Neural crest cell (in vitro differentiated cells): ENCODE data around the gene DCAF11. TPM values are rescaled to one million over a fixed set of nuclear protein-coding genes. Genes with fewer than 3 reads are reported as not detected.

Source experiments
- DNase-seq: peaks from one replicate; pipeline ENCODE4 v3.0.0; 2021; ENCODE audit warnings: low read depth, mixed read lengths, low spot score
- H3K27ac Mint-ChIP-seq: one replicate; pipeline ENCODE4 v1.8.0; 2021; ENCODE audit warnings: mild to moderate bottlenecking, mixed read lengths; ENCODE audit not compliant: unreplicated experiment
- H3K27me3 Mint-ChIP-seq: 2 replicates; pipeline ENCODE4 v1.8.0; 2021; ENCODE audit warnings: low read depth, mild to moderate bottlenecking, mixed read lengths
- H3K36me3 Mint-ChIP-seq: 2 replicates; pipeline ENCODE4 v1.8.0; 2021; ENCODE audit warnings: low read depth, mild to moderate bottlenecking, mixed read lengths
- H3K4me1 Mint-ChIP-seq: 2 replicates; pipeline ENCODE4 v1.8.0; 2021; ENCODE audit warnings: mixed read lengths
- H3K4me3 Mint-ChIP-seq: one replicate; pipeline ENCODE4 v1.8.0; 2021; ENCODE audit warnings: mild to moderate bottlenecking, mixed read lengths
- H3K9me3 Mint-ChIP-seq: 2 replicates; pipeline ENCODE4 v1.8.0; 2021; ENCODE audit warnings: mixed read lengths
- total RNA-seq: library from RNA; stranded (reverse); gene quantifications from 2 replicates; pipeline ENCODE4 v1.2.1, GENCODE V29; 2021
- TF ChIP-seq, protein P1 (sequence below): fragments of 200-600 bp; sonication (generic); conservative IDR thresholded peaks from 2 replicates; pipeline ENCODE4 v1.5.0; 2021; ENCODE audit warnings: antibody characterized with exemption, mild to moderate bottlenecking

DCAF11 gene
- total RNA-seq, 1 donor from 2014 or later = 53.9 TPM

DNA sequence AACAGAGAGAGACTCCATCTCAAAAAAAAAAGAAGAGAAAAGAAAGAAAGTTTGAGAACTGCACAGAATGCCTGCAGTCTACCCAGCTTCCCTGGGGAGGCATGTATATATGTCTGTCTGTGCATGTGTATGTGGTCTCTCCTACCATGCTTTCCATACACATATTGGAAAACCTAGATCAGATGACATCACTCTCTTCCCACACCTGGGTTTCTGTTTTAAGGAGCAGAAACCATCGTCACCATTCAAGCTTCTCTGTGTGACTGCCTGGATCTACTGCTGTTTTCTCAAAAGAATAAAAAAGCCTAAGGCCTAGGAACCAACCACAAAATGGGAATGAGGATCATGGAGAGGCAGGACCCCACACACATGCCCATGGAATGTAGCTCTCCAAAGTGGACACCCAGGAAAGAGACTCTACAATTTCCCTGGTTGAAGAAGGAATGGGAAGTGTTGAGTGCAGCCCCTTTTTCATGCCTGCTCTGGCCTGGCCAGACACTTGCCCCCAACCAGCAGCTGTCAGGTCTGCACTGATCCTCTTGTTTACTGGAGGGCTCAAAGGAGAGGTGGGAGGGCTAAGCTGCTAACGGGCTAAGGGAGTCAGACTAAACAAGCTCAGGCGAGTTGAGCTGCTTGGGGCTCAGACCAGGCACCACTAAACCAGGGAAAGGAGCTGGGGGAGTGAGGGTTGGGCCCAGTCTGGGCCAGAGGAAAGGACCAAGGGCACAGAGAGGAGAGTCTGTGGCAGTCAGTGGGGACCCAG is 28.2 kb upstream of the DCAF11 start:
- peak overlapping the region; percentile 8 for H3K27ac Mint-ChIP-seq
- H3K27me3 Mint-ChIP-seq = peaks cover 39% of the 10 kb centered on the region
- no peaks in the 10 kb centered on the region for H3K9me3 Mint-ChIP-seq
- no peak for DNase-seq
- no peak overlapping the region for H3K4me3 Mint-ChIP-seq
- H3K36me3 Mint-ChIP-seq = no peaks in the 10 kb centered on the region
- peaks cover 16% of the 10 kb centered on the region for H3K4me1 Mint-ChIP-seq
- TF ChIP-seq, protein P1, sequence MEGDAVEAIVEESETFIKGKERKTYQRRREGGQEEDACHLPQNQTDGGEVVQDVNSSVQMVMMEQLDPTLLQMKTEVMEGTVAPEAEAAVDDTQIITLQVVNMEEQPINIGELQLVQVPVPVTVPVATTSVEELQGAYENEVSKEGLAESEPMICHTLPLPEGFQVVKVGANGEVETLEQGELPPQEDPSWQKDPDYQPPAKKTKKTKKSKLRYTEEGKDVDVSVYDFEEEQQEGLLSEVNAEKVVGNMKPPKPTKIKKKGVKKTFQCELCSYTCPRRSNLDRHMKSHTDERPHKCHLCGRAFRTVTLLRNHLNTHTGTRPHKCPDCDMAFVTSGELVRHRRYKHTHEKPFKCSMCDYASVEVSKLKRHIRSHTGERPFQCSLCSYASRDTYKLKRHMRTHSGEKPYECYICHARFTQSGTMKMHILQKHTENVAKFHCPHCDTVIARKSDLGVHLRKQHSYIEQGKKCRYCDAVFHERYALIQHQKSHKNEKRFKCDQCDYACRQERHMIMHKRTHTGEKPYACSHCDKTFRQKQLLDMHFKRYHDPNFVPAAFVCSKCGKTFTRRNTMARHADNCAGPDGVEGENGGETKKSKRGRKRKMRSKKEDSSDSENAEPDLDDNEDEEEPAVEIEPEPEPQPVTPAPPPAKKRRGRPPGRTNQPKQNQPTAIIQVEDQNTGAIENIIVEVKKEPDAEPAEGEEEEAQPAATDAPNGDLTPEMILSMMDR = no peak

DNA sequence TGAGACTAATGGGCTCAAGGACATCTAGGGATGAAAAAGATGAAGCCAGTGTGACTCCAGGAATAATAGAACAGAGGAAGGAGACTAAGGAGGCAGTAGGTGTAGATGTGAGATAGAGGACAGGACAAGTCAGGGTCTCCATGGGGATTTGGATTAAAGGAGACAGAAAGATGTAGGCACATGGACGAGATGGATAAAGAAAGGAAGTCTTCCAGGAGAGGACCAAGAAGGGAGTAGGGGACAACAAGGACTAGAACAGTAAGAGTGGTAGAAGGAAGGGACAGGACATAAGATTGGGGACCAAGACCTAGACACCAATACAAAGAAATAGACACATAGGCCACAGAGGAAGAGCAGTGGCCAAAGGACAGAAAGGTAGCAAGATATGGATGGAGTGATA is 27.6 kb upstream of the DCAF11 start:
- no peaks in the 10 kb centered on the region for H3K9me3 Mint-ChIP-seq
- H3K27me3 Mint-ChIP-seq = peaks cover 35% of the 10 kb centered on the region
- peaks cover 13% of the 10 kb centered on the region for H3K4me1 Mint-ChIP-seq
- H3K36me3 Mint-ChIP-seq = no peaks in the 10 kb centered on the region
- no peak overlapping the region for H3K27ac Mint-ChIP-seq
- TF ChIP-seq, protein P1 = no peak
- no peak for DNase-seq
- no peak overlapping the region for H3K4me3 Mint-ChIP-seq

DNA sequence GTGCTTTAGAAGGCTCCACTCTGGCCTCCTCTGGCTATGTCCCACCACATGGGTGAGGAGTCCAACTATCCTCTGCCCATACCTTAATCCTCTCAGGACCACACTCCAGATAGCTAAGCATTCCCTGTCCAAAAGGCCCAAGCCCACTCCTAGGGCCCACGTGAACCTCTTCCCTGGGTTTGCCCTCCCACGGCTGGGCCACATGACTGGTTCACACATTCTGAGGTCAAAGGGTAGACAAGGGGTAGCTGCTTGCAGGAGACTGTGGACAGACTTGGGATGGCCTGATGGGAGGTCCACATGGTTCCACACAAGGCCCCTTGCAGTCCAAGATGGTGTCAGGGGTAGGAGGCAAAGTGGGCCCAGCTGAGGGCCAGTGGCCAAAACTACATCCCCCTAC is 26.5 kb upstream of the DCAF11 start:
- no peaks in the 10 kb centered on the region for H3K9me3 Mint-ChIP-seq
- DNase-seq = no peak
- TF ChIP-seq, protein P1 = no peak
- H3K36me3 Mint-ChIP-seq = no peaks in the 10 kb centered on the region
- no peak overlapping the region for H3K27ac Mint-ChIP-seq
- no peak overlapping the region for H3K4me3 Mint-ChIP-seq
- peaks cover 16% of the 10 kb centered on the region for H3K4me1 Mint-ChIP-seq
- peaks cover 24% of the 10 kb centered on the region for H3K27me3 Mint-ChIP-seq

DNA sequence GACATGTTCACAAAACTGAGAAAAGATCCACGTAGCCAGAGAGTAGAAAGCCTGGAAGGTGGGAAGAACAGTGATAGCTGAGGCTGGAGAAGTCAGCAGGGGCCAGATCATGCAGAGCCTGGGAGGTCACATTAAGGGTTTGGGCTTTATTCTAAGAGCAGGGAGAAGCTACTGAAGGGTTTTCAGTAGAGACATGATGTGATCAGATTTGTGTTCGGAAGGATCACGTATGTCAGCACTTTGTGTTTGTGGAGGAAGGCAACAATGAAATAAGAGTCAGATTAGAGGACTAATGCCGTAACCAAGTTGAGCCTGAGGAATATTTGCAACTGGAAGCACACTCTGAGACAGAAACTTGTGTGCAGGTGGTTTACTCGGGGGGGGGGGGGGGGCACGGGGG is 24.7 kb upstream of the DCAF11 start:
- Mint-ChIP-seq H3K4me1 (peaks cover 28% of the 10 kb centered on the region), H3K9me3 (no peaks in the 10 kb centered on the region), H3K27ac (peak overlapping the region; percentile 19), H3K27me3 (peaks cover 6% of the 10 kb centered on the region), H3K4me3 (no peak overlapping the region), H3K36me3 (no peaks in the 10 kb centered on the region)
- no peak for DNase-seq
- TF ChIP-seq, protein P1 = no peak

DNA sequence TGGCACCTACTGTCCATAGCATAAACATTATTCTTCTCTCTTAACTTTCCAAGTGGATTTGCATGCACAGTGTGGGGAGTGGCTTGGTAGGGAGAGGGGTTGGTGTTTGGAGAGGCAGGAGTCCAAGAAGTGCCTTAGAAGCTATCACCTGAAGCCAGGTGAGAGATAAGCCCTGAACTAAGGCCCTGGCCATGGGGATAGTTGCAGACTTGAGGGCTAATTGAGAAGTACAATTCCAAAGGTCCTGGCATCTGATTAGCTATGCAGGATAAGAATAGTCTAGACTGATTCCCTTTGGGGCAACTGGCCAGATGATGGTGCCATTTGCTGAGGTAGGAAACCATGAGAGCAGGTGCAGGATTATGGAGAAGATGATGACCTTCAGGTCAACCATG is 22.5 kb upstream of the DCAF11 start:
- TF ChIP-seq, protein P1 = no peak
- no peaks in the 10 kb centered on the region for H3K27me3 Mint-ChIP-seq
- H3K36me3 Mint-ChIP-seq = no peaks in the 10 kb centered on the region
- H3K9me3 Mint-ChIP-seq = no peaks in the 10 kb centered on the region
- H3K4me1 Mint-ChIP-seq = peaks cover 38% of the 10 kb centered on the region
- no peak overlapping the region for H3K27ac Mint-ChIP-seq
- no peak for DNase-seq
- H3K4me3 Mint-ChIP-seq = peak overlapping the region; percentile 94
